Measurements from ENCODE around the gene CT83. TPM values are rescaled to one million over a fixed set of nuclear protein-coding genes. Genes with fewer than 3 reads are reported as not detected.

Gene CT83, protein sequence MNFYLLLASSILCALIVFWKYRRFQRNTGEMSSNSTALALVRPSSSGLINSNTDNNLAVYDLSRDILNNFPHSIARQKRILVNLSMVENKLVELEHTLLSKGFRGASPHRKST
- not detected for total RNA-seq
- polyA plus RNA-seq = not detected

- ChIA-PET POLR2A (ENCODE audit: partially characterized antibody) (no interaction called here), CTCF (ENCODE audit: partially characterized antibody) (no interaction called here)
- Histone ChIP-seq H3K9me3 (ENCODE audit: control insufficient read depth in 1 of 2, low read length in 2 of 2) (no peaks in the 10 kb centered on the region), H3K4me3 (ENCODE audit: low read length in 2 of 2) (no peak within 1 kb of the TSS), H3K36me3 (ENCODE audit: insufficient read depth, low read length) (no peaks in the 10 kb centered on the region), H3K4me1 (ENCODE audit: insufficient read depth, low read length) (no peaks in the 10 kb centered on the region), H3K27ac (ENCODE audit: low read depth, low read length) (no peak within 1 kb of the TSS), H3K27me3 (ENCODE audit: insufficient read depth, low read length) (no peaks in the 10 kb centered on the region)
- Mint-ChIP-seq H3K9me3 (peaks cover 0 to 3% (median 0%) of the 10 kb centered on the region in 8 donors), H3K36me3 (no peaks in the 10 kb centered on the region), H3K4me3 (no peak within 1 kb of the TSS), H3K27ac (no peak within 1 kb of the TSS), H3K4me1 (no peaks in the 10 kb centered on the region), H3K27me3 (no peaks in the 10 kb centered on the region)
- intact Hi-C loops (cut with micrococcal nuclease) = no loop called here
- DNase-seq = no peak
Observed at GRCh38 chrX:116462822-116463221, at the start of gene CT83. Gene CT83, minus strand, starts transcription at chrX:116462976. Its CDS starts 120 bp downstream, at chrX:116462856.

GRCh38 chrX:116499780-116500179, 37.0 kb upstream of the CT83 start:
- H3K27me3 Mint-ChIP-seq = no peaks in the 10 kb centered on the region
- Histone ChIP-seq H3K36me3 (ENCODE audit: insufficient read depth, low read length) (no peaks in the 10 kb centered on the region), H3K27ac (ENCODE audit: low read depth, low read length) (no peak overlapping the region), H3K4me3 (ENCODE audit: low read length in 2 of 2) (no peak overlapping the region), H3K4me1 (ENCODE audit: insufficient read depth, low read length) (no peaks in the 10 kb centered on the region), H3K9me3 (ENCODE audit: control insufficient read depth in 1 of 2, low read length in 2 of 2) (no peaks in the 10 kb centered on the region), H3K27me3 (ENCODE audit: insufficient read depth, low read length) (no peaks in the 10 kb centered on the region)
- intact Hi-C loops (cut with micrococcal nuclease) = no loop called here
- H3K27ac Mint-ChIP-seq = no peak overlapping the region
- POLR2A ChIA-PET (ENCODE audit: partially characterized antibody) = no interaction called here
- no peak overlapping the region for H3K4me3 Mint-ChIP-seq
- H3K4me1 Mint-ChIP-seq = no peaks in the 10 kb centered on the region
- CTCF ChIA-PET (ENCODE audit: partially characterized antibody) = no interaction called here
- H3K9me3 Mint-ChIP-seq = peaks cover 0 to 4% (median 0%) of the 10 kb centered on the region in 8 donors
- H3K36me3 Mint-ChIP-seq = no peaks in the 10 kb centered on the region
- DNase-seq = no peak

DNA sequence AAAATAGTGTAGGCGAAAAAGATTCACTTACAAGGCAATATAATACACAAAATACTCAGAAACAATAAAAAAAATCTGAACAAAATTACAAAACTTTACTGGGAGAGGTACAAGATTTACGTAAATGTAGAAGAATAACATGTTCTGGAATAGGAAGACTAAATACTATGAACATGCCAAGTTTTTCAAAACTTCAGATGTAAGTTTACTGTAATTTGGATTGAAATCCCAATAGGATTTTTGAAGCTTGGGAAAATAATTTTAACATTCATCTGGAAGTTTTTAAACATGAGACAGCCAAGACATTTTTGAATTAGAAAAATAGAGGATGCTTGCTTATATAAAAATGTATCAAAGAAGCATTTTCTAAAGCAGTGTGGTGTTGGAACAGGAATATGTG, 30.5 kb upstream of the CT83 start:
- ChIA-PET CTCF (ENCODE audit: partially characterized antibody) (no interaction called here), POLR2A (ENCODE audit: partially characterized antibody) (no interaction called here)
- intact Hi-C loops (cut with micrococcal nuclease) = no loop called here

DNA sequence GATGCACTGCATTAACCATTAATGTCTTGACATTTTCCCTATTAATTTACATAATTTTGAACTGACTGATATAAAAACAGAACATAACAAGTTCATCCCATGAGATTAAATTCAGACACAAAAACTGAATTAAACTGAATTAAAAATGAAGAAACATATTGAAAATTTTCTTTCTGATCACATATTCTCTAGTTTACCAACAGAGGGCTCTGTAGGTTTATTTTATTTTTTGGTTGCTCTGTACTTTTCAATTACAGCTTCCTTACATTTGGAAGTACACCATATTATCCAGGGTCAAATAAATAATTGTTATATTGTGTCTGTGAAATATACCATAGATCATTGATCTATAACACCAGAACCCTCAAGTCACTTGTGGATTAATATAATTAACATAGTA, 27.3 kb upstream of the CT83 start:
- intact Hi-C loops (cut with micrococcal nuclease) = no loop called here
- no peak overlapping the region for H3K27ac Mint-ChIP-seq
- no peaks in the 10 kb centered on the region for H3K36me3 Mint-ChIP-seq
- ChIA-PET POLR2A (ENCODE audit: partially characterized antibody) (interaction anchor here (0.7 kb wide), 1 partner anchor 11 kb away, joined by 3 read pairs; no protein-coding TSS in a partner anchor), CTCF (ENCODE audit: partially characterized antibody) (no interaction called here)
- H3K4me3 Mint-ChIP-seq = no peak overlapping the region
- Histone ChIP-seq H3K27me3 (ENCODE audit: insufficient read depth, low read length) (no peaks in the 10 kb centered on the region), H3K36me3 (ENCODE audit: insufficient read depth, low read length) (no peaks in the 10 kb centered on the region), H3K9me3 (ENCODE audit: control insufficient read depth in 1 of 2, low read length in 2 of 2) (no peaks in the 10 kb centered on the region), H3K4me3 (ENCODE audit: low read length in 2 of 2) (no peak overlapping the region), H3K27ac (ENCODE audit: low read depth, low read length) (no peak overlapping the region), H3K4me1 (ENCODE audit: insufficient read depth, low read length) (no peaks in the 10 kb centered on the region)
- DNase-seq = no peak
- peaks cover 0 to 4% (median 0%) of the 10 kb centered on the region in 8 donors for H3K9me3 Mint-ChIP-seq
- H3K4me1 Mint-ChIP-seq = no peaks in the 10 kb centered on the region
- no peaks in the 10 kb centered on the region for H3K27me3 Mint-ChIP-seq

More for the DNA sequence above, 30.5 kb upstream of the CT83 start:
- H3K36me3 Mint-ChIP-seq = no peaks in the 10 kb centered on the region
- no peak for DNase-seq
- H3K4me3 Mint-ChIP-seq = no peak overlapping the region
- Histone ChIP-seq H3K27ac (ENCODE audit: low read depth, low read length) (no peak overlapping the region), H3K9me3 (ENCODE audit: control insufficient read depth in 1 of 2, low read length in 2 of 2) (no peaks in the 10 kb centered on the region), H3K4me3 (ENCODE audit: low read length in 2 of 2) (no peak overlapping the region), H3K27me3 (ENCODE audit: insufficient read depth, low read length) (no peaks in the 10 kb centered on the region), H3K4me1 (ENCODE audit: insufficient read depth, low read length) (no peaks in the 10 kb centered on the region), H3K36me3 (ENCODE audit: insufficient read depth, low read length) (no peaks in the 10 kb centered on the region)
- no peak overlapping the region for H3K27ac Mint-ChIP-seq
- H3K9me3 Mint-ChIP-seq = peaks cover 0 to 4% (median 0%) of the 10 kb centered on the region in 8 donors
- H3K4me1 Mint-ChIP-seq = no peaks in the 10 kb centered on the region
- no peaks in the 10 kb centered on the region for H3K27me3 Mint-ChIP-seq

DNA sequence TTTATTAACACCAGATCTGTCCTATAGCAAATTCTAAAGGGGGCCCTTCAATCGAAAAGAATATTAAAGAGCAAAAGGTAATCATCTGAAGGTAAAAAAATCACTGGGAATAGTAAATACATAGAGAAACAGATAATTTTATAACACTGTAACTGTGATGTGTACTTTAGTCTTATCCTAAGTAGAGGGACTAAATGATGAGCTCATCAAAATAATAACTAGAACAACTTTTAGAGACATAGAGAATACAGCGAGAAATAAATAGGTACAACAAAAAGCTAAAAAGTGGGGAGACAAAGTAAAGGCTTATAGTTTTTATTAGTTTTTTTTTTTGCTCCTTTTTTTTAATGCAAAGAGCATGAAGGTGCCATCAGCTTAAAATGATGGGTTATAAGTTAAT, 17.3 kb upstream of the CT83 start:
- ChIA-PET CTCF (ENCODE audit: partially characterized antibody) (no interaction called here), POLR2A (ENCODE audit: partially characterized antibody) (no interaction called here)
- no peaks in the 10 kb centered on the region for H3K36me3 Mint-ChIP-seq
- H3K4me1 Mint-ChIP-seq = no peaks in the 10 kb centered on the region
- H3K4me1 ChIP-seq (ENCODE audit: insufficient read depth, low read length) = no peaks in the 10 kb centered on the region
- H3K27me3 ChIP-seq (ENCODE audit: insufficient read depth, low read length) = no peaks in the 10 kb centered on the region
- H3K4me3 Mint-ChIP-seq = no peak overlapping the region
- H3K9me3 ChIP-seq (ENCODE audit: control insufficient read depth in 1 of 2, low read length in 2 of 2) = no peaks in the 10 kb centered on the region
- no peak overlapping the region for H3K27ac ChIP-seq (ENCODE audit: low read depth, low read length)
- intact Hi-C loops (cut with micrococcal nuclease) = no loop called here
- no peak overlapping the region for H3K27ac Mint-ChIP-seq
- no peaks in the 10 kb centered on the region for H3K27me3 Mint-ChIP-seq
- no peak for DNase-seq
- H3K9me3 Mint-ChIP-seq = peaks cover 0 to 5% (median 0%) of the 10 kb centered on the region in 8 donors
- H3K4me3 ChIP-seq (ENCODE audit: low read length in 2 of 2) = no peak overlapping the region
- no peaks in the 10 kb centered on the region for H3K36me3 ChIP-seq (ENCODE audit: insufficient read depth, low read length)

DNA sequence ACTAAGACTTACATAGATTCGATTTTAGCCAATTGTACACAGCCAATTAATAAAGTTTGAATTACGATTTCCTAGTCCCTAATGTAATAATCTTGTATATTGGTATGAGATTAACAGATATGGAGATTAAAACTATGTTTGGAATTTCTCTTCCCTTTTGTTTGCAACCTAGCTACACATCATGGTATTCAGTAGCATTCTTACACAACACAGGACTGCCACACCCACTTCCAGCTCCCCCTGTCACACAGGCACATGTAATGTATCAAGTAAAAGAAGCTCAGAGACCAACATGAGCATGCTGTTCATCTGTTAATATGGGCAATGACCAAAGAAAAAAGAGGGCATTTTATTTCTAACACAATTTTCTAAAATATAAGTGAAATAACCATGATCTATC, 13.6 kb downstream of the CT83 start:
- Histone ChIP-seq H3K27me3 (ENCODE audit: insufficient read depth, low read length) (no peaks in the 10 kb centered on the region), H3K9me3 (ENCODE audit: control insufficient read depth in 1 of 2, low read length in 2 of 2) (no peaks in the 10 kb centered on the region), H3K4me3 (ENCODE audit: low read length in 2 of 2) (no peak overlapping the region), H3K36me3 (ENCODE audit: insufficient read depth, low read length) (no peaks in the 10 kb centered on the region), H3K27ac (ENCODE audit: low read depth, low read length) (no peak overlapping the region), H3K4me1 (ENCODE audit: insufficient read depth, low read length) (no peaks in the 10 kb centered on the region)
- no peak for DNase-seq
- H3K4me3 Mint-ChIP-seq = no peak overlapping the region
- intact Hi-C loops (cut with micrococcal nuclease) = no loop called here
- H3K27me3 Mint-ChIP-seq = no peaks in the 10 kb centered on the region
- no peaks in the 10 kb centered on the region for H3K9me3 Mint-ChIP-seq
- ChIA-PET POLR2A (ENCODE audit: partially characterized antibody) (no interaction called here), CTCF (ENCODE audit: partially characterized antibody) (no interaction called here)
- H3K27ac Mint-ChIP-seq = no peak overlapping the region
- H3K36me3 Mint-ChIP-seq = no peaks in the 10 kb centered on the region
- no peaks in the 10 kb centered on the region for H3K4me1 Mint-ChIP-seq

- DNase-seq = no peak
- H3K27me3 Mint-ChIP-seq = no peaks in the 10 kb centered on the region
- no peak within 1 kb of the TSS for H3K27ac Mint-ChIP-seq
- H3K27ac ChIP-seq (ENCODE audit: low read depth, low read length) = no peak within 1 kb of the TSS
- H3K36me3 Mint-ChIP-seq = no peaks in the 10 kb centered on the region
- H3K4me1 ChIP-seq (ENCODE audit: insufficient read depth, low read length) = no peaks in the 10 kb centered on the region
- H3K9me3 ChIP-seq (ENCODE audit: control insufficient read depth in 1 of 2, low read length in 2 of 2) = no peaks in the 10 kb centered on the region
- CTCF ChIA-PET (ENCODE audit: partially characterized antibody) = no interaction called here
- no peak within 1 kb of the TSS for H3K4me3 Mint-ChIP-seq
- no peaks in the 10 kb centered on the region for H3K36me3 ChIP-seq (ENCODE audit: insufficient read depth, low read length)
- intact Hi-C loops (cut with micrococcal nuclease) = no loop called here
- POLR2A ChIA-PET (ENCODE audit: partially characterized antibody) = no interaction called here
- H3K4me3 ChIP-seq (ENCODE audit: low read length in 2 of 2) = no peak within 1 kb of the TSS
- H3K27me3 ChIP-seq (ENCODE audit: insufficient read depth, low read length) = no peaks in the 10 kb centered on the region
- no peaks in the 10 kb centered on the region for H3K4me1 Mint-ChIP-seq
- H3K9me3 Mint-ChIP-seq = peaks cover 0 to 8% (median 0%) of the 10 kb centered on the region in 8 donors
Observed at GRCh38 chrX:116436358-116436816, 26.4 kb downstream of the CT83 start, which contains the start of gene SLC6A14. Gene SLC6A14, plus strand, starts transcription at chrX:116436606. Its CDS starts 104 bp downstream, at chrX:116436710.

- Histone ChIP-seq H3K27ac (ENCODE audit: low read depth, low read length) (no peak overlapping the region), H3K36me3 (ENCODE audit: insufficient read depth, low read length) (no peaks in the 10 kb centered on the region), H3K4me3 (ENCODE audit: low read length in 2 of 2) (no peak overlapping the region), H3K27me3 (ENCODE audit: insufficient read depth, low read length) (no peaks in the 10 kb centered on the region), H3K9me3 (ENCODE audit: control insufficient read depth in 1 of 2, low read length in 2 of 2) (no peaks in the 10 kb centered on the region), H3K4me1 (ENCODE audit: insufficient read depth, low read length) (no peaks in the 10 kb centered on the region)
- Mint-ChIP-seq H3K27me3 (no peaks in the 10 kb centered on the region), H3K4me1 (no peaks in the 10 kb centered on the region), H3K4me3 (no peak overlapping the region), H3K27ac (no peak overlapping the region), H3K9me3 (peaks cover 0 to 8% (median 0%) of the 10 kb centered on the region in 8 donors), H3K36me3 (no peaks in the 10 kb centered on the region)
- CTCF ChIA-PET (ENCODE audit: partially characterized antibody) = no interaction called here
- intact Hi-C loops (cut with micrococcal nuclease) = no loop called here
- POLR2A ChIA-PET (ENCODE audit: partially characterized antibody) = no interaction called here
- DNase-seq = no peak
Observed at GRCh38 chrX:116435597-116435996, 27.2 kb downstream of the CT83 start.
